Liver (tissue), 9 donors: ENCODE results near the gene FBXL4. TPM values are rescaled to one million over a fixed set of nuclear protein-coding genes. Genes with fewer than 3 reads are reported as not detected.

Experiments used
- DNase-seq: peaks from one replicate; pipeline ENCODE4 v3.0.0-alpha.2; 2017; ENCODE audit warnings: low spot score
- H3K27ac ChIP-seq, 2 donors: one replicate each; pipeline ENCODE4 v1.7.0; 2013; ENCODE audit warnings: inconsistent platforms in 2 of 2, low read length in 2 of 2, control low read depth in 1 of 2, low read depth in 1 of 2, mild to moderate bottlenecking in 1 of 2
- H3K27me3 ChIP-seq, 4 donors: one replicate each; pipeline versions ENCODE4 v1.6.1 to v1.7.0; 2013; ENCODE audit warnings: low read length in 3 of 4, inconsistent platforms in 1 of 4, mild to moderate bottlenecking in 1 of 4, moderate library complexity in 1 of 4; ENCODE audit not compliant: control insufficient read depth in 4 of 4, insufficient read depth in 4 of 4
- H3K36me3 ChIP-seq, 4 donors: one replicate each; pipeline versions ENCODE4 v1.6.1 to v1.7.0; 2013; ENCODE audit warnings: low read length in 3 of 4, mild to moderate bottlenecking in 3 of 4, low read depth in 1 of 4, moderate library complexity in 1 of 4; ENCODE audit not compliant: control insufficient read depth in 4 of 4, insufficient read depth in 3 of 4
- H3K4me1 ChIP-seq, 4 donors: one replicate each; pipeline versions ENCODE4 v1.6.1 to v1.7.0; 2013; ENCODE audit warnings: low read length in 3 of 4, mild to moderate bottlenecking in 3 of 4, moderate library complexity in 1 of 4; ENCODE audit not compliant: control insufficient read depth in 4 of 4, insufficient read depth in 4 of 4
- H3K4me3 ChIP-seq, 3 donors: one replicate each; pipeline versions ENCODE4 v1.6.1 to v1.7.0; 2013; ENCODE audit warnings: low read length in 3 of 3, control low read depth in 1 of 3, low read depth in 1 of 3, mild to moderate bottlenecking in 1 of 3
- H3K9ac ChIP-seq, 2 donors: one replicate each; pipeline ENCODE4 v1.7.0; 2013; ENCODE audit warnings: low read length in 2 of 2, mild to moderate bottlenecking in 2 of 2, moderate library complexity in 2 of 2, control low read depth in 1 of 2, low read depth in 1 of 2
- H3K9me3 ChIP-seq, 4 donors: one replicate each; pipeline versions ENCODE4 v1.6.1 to v1.7.0; 2013; ENCODE audit warnings: low read length in 3 of 4; ENCODE audit not compliant: control insufficient read depth in 4 of 4
- ATF3 ChIP-seq: IDR thresholded peaks from 2 replicates; pipeline ENCODE4 v1.6.1; 2016; ENCODE audit warnings: antibody characterized with exemption
- CTCF ChIP-seq: fragments of 150-350 bp; IDR thresholded peaks from 2 replicates; pipeline ENCODE4 v1.5.1; 2017; ENCODE audit warnings: improper control_type of control experiment, low read depth, low read length; ENCODE audit not compliant: missing input control
- EGR1 ChIP-seq, 2 donors: IDR thresholded peaks; 2 replicates each; pipeline ENCODE4 v1.6.1; 2016 to 2018; ENCODE audit warnings: antibody characterized with exemption in 2 of 2, low read depth in 2 of 2
- FOXA1 ChIP-seq: IDR thresholded peaks from 2 replicates; pipeline ENCODE4 v1.6.1; 2016; ENCODE audit warnings: antibody characterized with exemption
- FOXA2 ChIP-seq: IDR thresholded peaks from 2 replicates; pipeline ENCODE4 v1.6.1; 2016; ENCODE audit warnings: antibody characterized with exemption
- GABPA ChIP-seq, 2 donors: IDR thresholded peaks in 1 of 2; conservative IDR thresholded peaks in 1 of 2; 2 replicates each; pipeline ENCODE4 v1.6.1; 2016; ENCODE audit warnings: antibody characterized with exemption in 2 of 2, mild to moderate bottlenecking in 1 of 2, moderate library complexity in 1 of 2
- HNF4A ChIP-seq, 2 donors: conservative IDR thresholded peaks; 2 replicates each; pipeline ENCODE4 v1.6.1; 2016; ENCODE audit warnings: antibody characterized with exemption in 2 of 2, mild to moderate bottlenecking in 2 of 2
- JUND ChIP-seq, 2 donors: IDR thresholded peaks; 2 replicates each; pipeline ENCODE4 v1.6.1; 2016; ENCODE audit warnings: antibody characterized with exemption in 2 of 2
- NR2F2 ChIP-seq: IDR thresholded peaks from 2 replicates; pipeline ENCODE4 v1.6.1; 2016; ENCODE audit warnings: antibody characterized with exemption
- RAD21 ChIP-seq, 2 donors: IDR thresholded peaks; 2 replicates each; pipeline ENCODE4 v1.6.1; 2016; ENCODE audit warnings: antibody characterized with exemption in 2 of 2, mild to moderate bottlenecking in 2 of 2
- RXRA ChIP-seq, 2 donors: IDR thresholded peaks; 2 replicates each; pipeline ENCODE4 v1.6.1; 2017 to 2018; ENCODE audit warnings: antibody characterized with exemption in 2 of 2, mild to moderate bottlenecking in 1 of 2
- SP1 ChIP-seq: IDR thresholded peaks from 2 replicates; pipeline ENCODE4 v1.6.1; 2018; ENCODE audit warnings: antibody characterized with exemption, mild to moderate bottlenecking
- TAF1 ChIP-seq: conservative IDR thresholded peaks from 2 replicates; pipeline ENCODE4 v1.6.1; 2016; ENCODE audit warnings: antibody characterized with exemption, mild to moderate bottlenecking
- YY1 ChIP-seq: IDR thresholded peaks from 2 replicates; pipeline ENCODE4 v1.6.1; 2016; ENCODE audit warnings: antibody characterized with exemption, mild to moderate bottlenecking
- WGBS: extraction: QIAGEN DNeasy Blood & Tissue Kit; methylation state at CpG from one replicate; pipeline ENCODE4 v1.1.7; 2013; 5-methylcytosine and 5-hydroxymethylcytosine counted together
- polyA plus RNA-seq, 2 donors: library from polyadenylated mRNA; stranded (reverse) in 1 of 2; unstranded in 1 of 2; fragments of 200-250 nt in 1 of 2; fragments of >200 nt in 1 of 2; fragmentation: Nextera tagmentation in 1 of 2; extraction: Ambion mirVana in 1 of 2; gene quantifications; one replicate each; pipeline versions ENCODE4 v1.2.1 to v1.2.3, GENCODE V29; 2013 to 2015
- total RNA-seq, 2 donors: library from RNA; depleted of rRNA; stranded (reverse); fragments of >200 nt; gene quantifications; one replicate each; pipeline ENCODE4 v1.2.3, GENCODE V29; 2014
- TF ChIP-seq, protein P1 (sequence below): IDR thresholded peaks from 2 replicates; pipeline ENCODE4 v1.6.1; 2016; ENCODE audit warnings: antibody characterized with exemption
- TF ChIP-seq, protein P2 (sequence below): IDR thresholded peaks from 2 replicates; pipeline ENCODE4 v1.6.1; 2016; ENCODE audit warnings: antibody characterized with exemption, mild to moderate bottlenecking
- TF ChIP-seq, protein P3 (sequence below): IDR thresholded peaks from 2 replicates; pipeline ENCODE4 v1.6.1; 2016; ENCODE audit warnings: antibody characterized with exemption
- donor health status: healthy.
- donor health status: healthy.
- donor health status: healthy.
- donor health status: healthy.
- donor health status: healthy.

FBXL4 gene
- total and polyA plus RNA-seq, 4 donors, result 4.1 to 18.8 (median 14.0) TPM

DNA sequence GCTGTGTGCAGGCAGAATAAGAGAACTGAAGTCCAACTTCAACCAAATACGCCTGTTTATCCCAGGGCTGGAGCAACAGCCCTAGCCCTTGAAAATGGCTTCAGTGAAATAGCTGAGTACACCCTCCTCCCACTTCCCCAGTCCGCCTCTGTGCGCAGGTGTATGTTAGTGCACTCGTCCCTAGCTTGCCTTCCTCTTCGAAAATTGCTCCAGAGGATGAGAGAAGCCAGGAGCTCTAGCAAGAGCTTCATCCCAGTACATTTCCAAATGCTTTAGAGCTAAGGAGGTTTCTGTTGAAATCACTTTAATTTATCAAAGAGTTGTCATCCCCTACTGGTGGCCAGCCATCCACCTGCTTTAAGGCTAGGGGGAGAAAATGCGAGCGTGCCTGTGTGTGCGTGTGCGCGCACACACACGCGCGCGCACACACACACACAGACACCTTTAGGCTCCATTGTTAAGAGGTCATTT, 118.8 kb downstream of the FBXL4 start:
- TF ChIP-seq GABPA (IDR thresholded peaks at IDR 0.05 in 1 of 2, conservative IDR thresholded peaks at IDR 0.05 in 1 of 2) (no peak), TAF1 (no peak), CTCF (no peak), NR2F2 (no peak), YY1 (no peak), FOXA2 (no peak), RXRA (IDR thresholded peaks at IDR 0.05) (no peak), RAD21 (IDR thresholded peaks at IDR 0.05) (no peak), EGR1 (IDR thresholded peaks at IDR 0.05; ENCODE audit: low read depth in 2 of 2) (no peak), FOXA1 (no peak), JUND (IDR thresholded peaks at IDR 0.05) (no peak), ATF3 (no peak)
- TF ChIP-seq, protein P1, sequence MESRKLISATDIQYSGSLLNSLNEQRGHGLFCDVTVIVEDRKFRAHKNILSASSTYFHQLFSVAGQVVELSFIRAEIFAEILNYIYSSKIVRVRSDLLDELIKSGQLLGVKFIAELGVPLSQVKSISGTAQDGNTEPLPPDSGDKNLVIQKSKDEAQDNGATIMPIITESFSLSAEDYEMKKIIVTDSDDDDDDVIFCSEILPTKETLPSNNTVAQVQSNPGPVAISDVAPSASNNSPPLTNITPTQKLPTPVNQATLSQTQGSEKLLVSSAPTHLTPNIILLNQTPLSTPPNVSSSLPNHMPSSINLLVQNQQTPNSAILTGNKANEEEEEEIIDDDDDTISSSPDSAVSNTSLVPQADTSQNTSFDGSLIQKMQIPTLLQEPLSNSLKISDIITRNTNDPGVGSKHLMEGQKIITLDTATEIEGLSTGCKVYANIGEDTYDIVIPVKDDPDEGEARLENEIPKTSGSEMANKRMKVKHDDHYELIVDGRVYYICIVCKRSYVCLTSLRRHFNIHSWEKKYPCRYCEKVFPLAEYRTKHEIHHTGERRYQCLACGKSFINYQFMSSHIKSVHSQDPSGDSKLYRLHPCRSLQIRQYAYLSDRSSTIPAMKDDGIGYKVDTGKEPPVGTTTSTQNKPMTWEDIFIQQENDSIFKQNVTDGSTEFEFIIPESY, result no peak
- TF ChIP-seq, protein P2, sequence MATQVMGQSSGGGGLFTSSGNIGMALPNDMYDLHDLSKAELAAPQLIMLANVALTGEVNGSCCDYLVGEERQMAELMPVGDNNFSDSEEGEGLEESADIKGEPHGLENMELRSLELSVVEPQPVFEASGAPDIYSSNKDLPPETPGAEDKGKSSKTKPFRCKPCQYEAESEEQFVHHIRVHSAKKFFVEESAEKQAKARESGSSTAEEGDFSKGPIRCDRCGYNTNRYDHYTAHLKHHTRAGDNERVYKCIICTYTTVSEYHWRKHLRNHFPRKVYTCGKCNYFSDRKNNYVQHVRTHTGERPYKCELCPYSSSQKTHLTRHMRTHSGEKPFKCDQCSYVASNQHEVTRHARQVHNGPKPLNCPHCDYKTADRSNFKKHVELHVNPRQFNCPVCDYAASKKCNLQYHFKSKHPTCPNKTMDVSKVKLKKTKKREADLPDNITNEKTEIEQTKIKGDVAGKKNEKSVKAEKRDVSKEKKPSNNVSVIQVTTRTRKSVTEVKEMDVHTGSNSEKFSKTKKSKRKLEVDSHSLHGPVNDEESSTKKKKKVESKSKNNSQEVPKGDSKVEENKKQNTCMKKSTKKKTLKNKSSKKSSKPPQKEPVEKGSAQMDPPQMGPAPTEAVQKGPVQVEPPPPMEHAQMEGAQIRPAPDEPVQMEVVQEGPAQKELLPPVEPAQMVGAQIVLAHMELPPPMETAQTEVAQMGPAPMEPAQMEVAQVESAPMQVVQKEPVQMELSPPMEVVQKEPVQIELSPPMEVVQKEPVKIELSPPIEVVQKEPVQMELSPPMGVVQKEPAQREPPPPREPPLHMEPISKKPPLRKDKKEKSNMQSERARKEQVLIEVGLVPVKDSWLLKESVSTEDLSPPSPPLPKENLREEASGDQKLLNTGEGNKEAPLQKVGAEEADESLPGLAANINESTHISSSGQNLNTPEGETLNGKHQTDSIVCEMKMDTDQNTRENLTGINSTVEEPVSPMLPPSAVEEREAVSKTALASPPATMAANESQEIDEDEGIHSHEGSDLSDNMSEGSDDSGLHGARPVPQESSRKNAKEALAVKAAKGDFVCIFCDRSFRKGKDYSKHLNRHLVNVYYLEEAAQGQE, result no peak
- TF ChIP-seq, protein P3, sequence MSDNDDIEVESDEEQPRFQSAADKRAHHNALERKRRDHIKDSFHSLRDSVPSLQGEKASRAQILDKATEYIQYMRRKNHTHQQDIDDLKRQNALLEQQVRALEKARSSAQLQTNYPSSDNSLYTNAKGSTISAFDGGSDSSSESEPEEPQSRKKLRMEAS, result no peak
- no peaks in the 10 kb centered on the region for H3K36me3 ChIP-seq
- no peak overlapping the region for H3K9ac ChIP-seq
- H3K4me3 ChIP-seq, result no peak overlapping the region
- no peak for DNase-seq
- WGBS, result 9% methylated on average over 14 of the region's 14 CpGs
- H3K4me1 ChIP-seq, result peaks cover 19 to 30% (median 25%) of the 10 kb centered on the region in 4 donors
- no peak overlapping the region for H3K27ac ChIP-seq
- H3K27me3 ChIP-seq, result peaks cover 12 to 48% (median 30%) of the 10 kb centered on the region in 4 donors
- H3K9me3 ChIP-seq, result no peaks in the 10 kb centered on the region

DNA sequence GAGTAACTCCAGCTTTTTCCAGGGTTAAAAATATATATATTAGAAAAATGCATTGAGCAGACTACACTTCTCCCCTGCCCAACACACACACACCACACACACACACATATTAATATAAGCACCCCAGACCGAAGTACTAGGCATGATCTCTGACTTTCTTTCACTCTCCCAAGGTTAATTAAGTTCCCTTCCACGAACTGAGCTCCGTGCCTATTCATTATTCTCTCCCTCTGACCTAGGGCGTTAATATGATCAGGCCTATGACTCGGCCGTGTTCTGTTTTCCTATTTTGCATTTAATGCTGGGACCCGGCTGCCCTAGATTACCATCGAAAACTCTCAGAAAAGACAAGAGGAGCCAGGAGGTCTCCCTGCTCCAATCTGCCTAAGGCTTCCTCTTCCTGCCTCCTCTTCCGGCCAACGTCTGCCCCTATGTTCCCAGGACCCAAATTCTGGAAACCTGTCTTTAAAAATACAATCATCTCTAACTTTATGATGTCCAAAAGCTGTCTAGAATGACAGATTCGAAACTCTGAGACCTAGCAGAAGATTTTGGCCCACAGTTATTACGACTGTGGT, 119.4 kb downstream of the FBXL4 start:
- 8% methylated on average over 12 of the region's 12 CpGs for WGBS
- no peaks in the 10 kb centered on the region for H3K36me3 ChIP-seq
- H3K9ac ChIP-seq, result no peak overlapping the region
- no peak overlapping the region for H3K4me3 ChIP-seq
- peaks cover 12 to 53% (median 30%) of the 10 kb centered on the region in 4 donors for H3K27me3 ChIP-seq
- TF ChIP-seq JUND (IDR thresholded peaks at IDR 0.05) (no peak), CTCF (no peak), HNF4A (conservative IDR thresholded peaks at IDR 0.05) (no peak), RAD21 (IDR thresholded peaks at IDR 0.05) (no peak), SP1 (no peak)
- TF ChIP-seq, protein P2, result no peak
- H3K4me1 ChIP-seq, result peaks cover 13 to 24% (median 20%) of the 10 kb centered on the region in 4 donors
- no peak overlapping the region for H3K27ac ChIP-seq
- H3K9me3 ChIP-seq, result no peaks in the 10 kb centered on the region
- no peak for DNase-seq
